ENCODE measurements around the gene ASXL2.

Gene ASXL2

DNA sequence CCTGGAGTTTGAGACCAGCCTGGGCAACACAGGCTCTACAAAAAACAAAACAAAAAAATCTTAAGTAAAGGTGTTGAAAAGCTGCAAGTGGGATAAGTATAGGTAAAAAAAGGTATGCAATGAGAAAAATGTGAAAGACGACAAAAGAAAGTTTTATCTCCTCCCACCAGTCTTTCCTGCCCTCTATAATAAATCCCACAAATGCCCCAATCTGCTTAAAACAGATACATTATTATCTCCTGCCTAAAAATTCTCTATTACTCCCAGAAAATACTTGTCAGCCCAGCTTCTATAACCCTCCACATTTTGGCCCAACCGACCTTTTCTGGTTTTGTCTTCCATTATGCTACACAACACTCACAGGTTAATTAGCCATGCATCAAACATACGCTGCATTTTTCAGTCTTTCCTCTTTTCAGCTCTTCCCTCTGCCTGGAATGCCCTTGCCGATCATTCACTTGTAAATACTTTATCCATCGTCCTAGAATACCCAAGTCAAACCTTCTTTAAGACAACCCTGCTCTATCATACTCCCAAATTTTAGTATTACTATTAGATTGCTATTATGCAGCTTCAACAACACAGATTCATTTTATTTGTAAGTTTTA is 10.8 kb downstream of the ASXL2 start:
- H3K4me3 ChIP-seq (replicated peaks; ENCODE audit: insufficient read depth, low read length): no peak overlapping the region
- H3K27ac ChIP-seq (replicated peaks): no peak overlapping the region
- TF ChIP-seq, protein P1, sequence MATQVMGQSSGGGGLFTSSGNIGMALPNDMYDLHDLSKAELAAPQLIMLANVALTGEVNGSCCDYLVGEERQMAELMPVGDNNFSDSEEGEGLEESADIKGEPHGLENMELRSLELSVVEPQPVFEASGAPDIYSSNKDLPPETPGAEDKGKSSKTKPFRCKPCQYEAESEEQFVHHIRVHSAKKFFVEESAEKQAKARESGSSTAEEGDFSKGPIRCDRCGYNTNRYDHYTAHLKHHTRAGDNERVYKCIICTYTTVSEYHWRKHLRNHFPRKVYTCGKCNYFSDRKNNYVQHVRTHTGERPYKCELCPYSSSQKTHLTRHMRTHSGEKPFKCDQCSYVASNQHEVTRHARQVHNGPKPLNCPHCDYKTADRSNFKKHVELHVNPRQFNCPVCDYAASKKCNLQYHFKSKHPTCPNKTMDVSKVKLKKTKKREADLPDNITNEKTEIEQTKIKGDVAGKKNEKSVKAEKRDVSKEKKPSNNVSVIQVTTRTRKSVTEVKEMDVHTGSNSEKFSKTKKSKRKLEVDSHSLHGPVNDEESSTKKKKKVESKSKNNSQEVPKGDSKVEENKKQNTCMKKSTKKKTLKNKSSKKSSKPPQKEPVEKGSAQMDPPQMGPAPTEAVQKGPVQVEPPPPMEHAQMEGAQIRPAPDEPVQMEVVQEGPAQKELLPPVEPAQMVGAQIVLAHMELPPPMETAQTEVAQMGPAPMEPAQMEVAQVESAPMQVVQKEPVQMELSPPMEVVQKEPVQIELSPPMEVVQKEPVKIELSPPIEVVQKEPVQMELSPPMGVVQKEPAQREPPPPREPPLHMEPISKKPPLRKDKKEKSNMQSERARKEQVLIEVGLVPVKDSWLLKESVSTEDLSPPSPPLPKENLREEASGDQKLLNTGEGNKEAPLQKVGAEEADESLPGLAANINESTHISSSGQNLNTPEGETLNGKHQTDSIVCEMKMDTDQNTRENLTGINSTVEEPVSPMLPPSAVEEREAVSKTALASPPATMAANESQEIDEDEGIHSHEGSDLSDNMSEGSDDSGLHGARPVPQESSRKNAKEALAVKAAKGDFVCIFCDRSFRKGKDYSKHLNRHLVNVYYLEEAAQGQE (IDR thresholded peaks at IDR 0.05; ENCODE audit: insufficient replicate concordance, low read depth): no peak
- TF ChIP-seq GABPA (IDR thresholded peaks at IDR 0.05; ENCODE audit: low read depth) (no peak), SPI1 (IDR thresholded peaks at IDR 0.05; ENCODE audit: borderline replicate concordance, low read depth) (no peak), POLR2AphosphoS5 (IDR thresholded peaks at IDR 0.05; ENCODE audit: low read depth) (no peak)
- TF ChIP-seq, protein P2, sequence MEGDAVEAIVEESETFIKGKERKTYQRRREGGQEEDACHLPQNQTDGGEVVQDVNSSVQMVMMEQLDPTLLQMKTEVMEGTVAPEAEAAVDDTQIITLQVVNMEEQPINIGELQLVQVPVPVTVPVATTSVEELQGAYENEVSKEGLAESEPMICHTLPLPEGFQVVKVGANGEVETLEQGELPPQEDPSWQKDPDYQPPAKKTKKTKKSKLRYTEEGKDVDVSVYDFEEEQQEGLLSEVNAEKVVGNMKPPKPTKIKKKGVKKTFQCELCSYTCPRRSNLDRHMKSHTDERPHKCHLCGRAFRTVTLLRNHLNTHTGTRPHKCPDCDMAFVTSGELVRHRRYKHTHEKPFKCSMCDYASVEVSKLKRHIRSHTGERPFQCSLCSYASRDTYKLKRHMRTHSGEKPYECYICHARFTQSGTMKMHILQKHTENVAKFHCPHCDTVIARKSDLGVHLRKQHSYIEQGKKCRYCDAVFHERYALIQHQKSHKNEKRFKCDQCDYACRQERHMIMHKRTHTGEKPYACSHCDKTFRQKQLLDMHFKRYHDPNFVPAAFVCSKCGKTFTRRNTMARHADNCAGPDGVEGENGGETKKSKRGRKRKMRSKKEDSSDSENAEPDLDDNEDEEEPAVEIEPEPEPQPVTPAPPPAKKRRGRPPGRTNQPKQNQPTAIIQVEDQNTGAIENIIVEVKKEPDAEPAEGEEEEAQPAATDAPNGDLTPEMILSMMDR (IDR thresholded peaks at IDR 0.05; ENCODE audit: insufficient read depth, low read length): no peak
- DNase-seq (ENCODE audit: low read depth in 1 of 2, low spot score in 1 of 2): no peak
- H3K27me3 ChIP-seq (ENCODE audit: insufficient read depth, poor library complexity, severe bottlenecking): no peaks in the 10 kb centered on the region

DNA sequence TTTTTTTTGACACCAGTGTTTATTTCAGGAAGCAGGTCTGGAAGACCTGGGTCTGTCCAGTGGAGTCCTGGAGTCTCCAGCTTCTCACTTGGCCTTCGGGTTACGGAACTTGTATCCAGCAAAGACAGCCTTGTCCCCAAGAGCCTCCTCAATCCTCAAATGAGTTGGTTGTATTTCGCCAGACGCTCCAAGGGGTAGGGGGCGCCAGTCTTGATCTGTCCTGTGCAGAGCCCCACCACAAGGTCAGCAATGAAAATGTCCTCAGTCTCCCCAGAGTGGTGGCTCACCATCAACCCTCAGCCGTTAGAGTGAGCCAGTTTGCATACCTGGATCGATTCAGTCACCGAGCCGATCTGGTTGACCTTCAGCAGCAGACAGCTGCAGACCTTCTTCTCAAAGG is 21.9 kb downstream of the ASXL2 start:
- no peak for DNase-seq (ENCODE audit: low read depth in 1 of 2, low spot score in 1 of 2)
- TF ChIP-seq SPI1 (IDR thresholded peaks at IDR 0.05; ENCODE audit: borderline replicate concordance, low read depth): no peak
- no peak for TF ChIP-seq POLR2AphosphoS5 (IDR thresholded peaks at IDR 0.05; ENCODE audit: low read depth)
- no peak for TF ChIP-seq GABPA (IDR thresholded peaks at IDR 0.05; ENCODE audit: low read depth)

DNA sequence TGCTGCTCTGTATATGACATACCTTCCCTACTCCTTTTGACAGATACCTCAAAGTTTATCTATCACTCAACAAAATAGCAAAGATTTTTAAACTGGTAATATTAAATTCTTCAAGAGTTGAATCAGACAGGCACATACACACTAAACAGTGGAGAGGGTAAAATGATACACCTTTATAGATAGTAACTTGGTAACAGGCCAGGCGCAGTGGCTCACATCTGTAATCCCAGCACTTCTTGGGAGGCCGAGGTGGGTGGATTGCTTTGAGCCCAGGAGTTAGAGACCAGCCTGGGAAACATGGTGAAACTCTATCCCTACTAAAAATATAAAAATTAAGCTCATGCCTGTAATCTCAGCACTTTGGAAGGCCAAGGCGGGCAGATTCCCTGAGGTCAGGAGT is 23.2 kb downstream of the ASXL2 start:
- H3K27me3 ChIP-seq (ENCODE audit: insufficient read depth, poor library complexity, severe bottlenecking): no peaks in the 10 kb centered on the region
- TF ChIP-seq, protein P2 (IDR thresholded peaks at IDR 0.05; ENCODE audit: insufficient read depth, low read length): no peak
- no peak for TF ChIP-seq POLR2AphosphoS5 (IDR thresholded peaks at IDR 0.05; ENCODE audit: low read depth)
- TF ChIP-seq SPI1 (IDR thresholded peaks at IDR 0.05; ENCODE audit: borderline replicate concordance, low read depth): no peak
- TF ChIP-seq, protein P1 (IDR thresholded peaks at IDR 0.05; ENCODE audit: insufficient replicate concordance, low read depth): no peak
- no peak for TF ChIP-seq GABPA (IDR thresholded peaks at IDR 0.05; ENCODE audit: low read depth)
- DNase-seq (ENCODE audit: low read depth in 1 of 2, low spot score in 1 of 2): no peak
- H3K4me3 ChIP-seq (replicated peaks; ENCODE audit: insufficient read depth, low read length): no peak overlapping the region
- H3K27ac ChIP-seq (replicated peaks): no peak overlapping the region

More for the DNA sequence above, 21.9 kb downstream of the ASXL2 start:
- no peak overlapping the region for H3K27ac ChIP-seq (replicated peaks)
- H3K27me3 ChIP-seq (ENCODE audit: insufficient read depth, poor library complexity, severe bottlenecking): no peaks in the 10 kb centered on the region
- no peak overlapping the region for H3K4me3 ChIP-seq (replicated peaks; ENCODE audit: insufficient read depth, low read length)

DNA sequence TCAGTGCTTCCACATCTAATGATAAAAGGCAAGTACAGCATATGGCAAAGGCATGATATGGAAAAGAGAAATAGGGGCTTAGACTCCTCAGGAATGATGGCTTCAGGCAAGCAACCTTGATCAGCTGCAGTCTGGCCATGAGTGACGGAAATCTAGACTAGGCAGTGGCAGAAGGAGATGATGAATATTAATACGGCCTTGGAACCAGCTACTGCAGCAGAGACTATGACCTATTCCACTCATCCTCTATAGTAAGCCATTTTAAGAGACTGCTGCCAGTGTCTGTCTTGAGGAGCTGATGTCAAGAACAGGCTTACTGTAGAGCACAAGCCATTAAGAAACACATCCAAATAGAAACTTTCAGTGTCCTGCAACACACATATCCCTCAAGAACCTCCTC is 23.7 kb downstream of the ASXL2 start:
- H3K27ac ChIP-seq (replicated peaks): no peak overlapping the region
- DNase-seq (ENCODE audit: low read depth in 1 of 2, low spot score in 1 of 2): no peak

More for the DNA sequence above, 23.7 kb downstream of the ASXL2 start:
- TF ChIP-seq, protein P2 (IDR thresholded peaks at IDR 0.05; ENCODE audit: insufficient read depth, low read length): no peak
- TF ChIP-seq SPI1 (IDR thresholded peaks at IDR 0.05; ENCODE audit: borderline replicate concordance, low read depth): no peak
- TF ChIP-seq, protein P1 (IDR thresholded peaks at IDR 0.05; ENCODE audit: insufficient replicate concordance, low read depth): no peak
- TF ChIP-seq POLR2AphosphoS5 (IDR thresholded peaks at IDR 0.05; ENCODE audit: low read depth): no peak
- TF ChIP-seq GABPA (IDR thresholded peaks at IDR 0.05; ENCODE audit: low read depth): no peak
- no peaks in the 10 kb centered on the region for H3K27me3 ChIP-seq (ENCODE audit: insufficient read depth, poor library complexity, severe bottlenecking)
- H3K4me3 ChIP-seq (replicated peaks; ENCODE audit: insufficient read depth, low read length): no peak overlapping the region
